Endothelial cell of umbilical vein (primary cell): ENCODE measurements around the gene RANBP2. TPM values are rescaled to one million over a fixed set of nuclear protein-coding genes. Genes with fewer than 3 reads are reported as not detected.

ENCODE experiments used
- BruUV-seq: library from RNA; stranded (reverse); fragments of 400-500 nt; replicated peaks from 2 replicates; lab custom pipeline; 2021; lab: Mats Ljungman, UMichigan
- CTCF ChIA-PET: fragments of 300-600, 350-600 bp; sonication (Branson Sonifier 250); formaldehyde crosslinking; loops from one replicate; lab custom pipeline; 2021; ENCODE audit warnings: antibody characterized with exemption, inconsistent platforms; lab: Charles Lee
- POLR2A ChIA-PET: fragments of 300-600, 350-600 bp; sonication (Branson Sonifier 250); formaldehyde crosslinking; loops from one replicate; lab custom pipeline; 2021; ENCODE audit warnings: antibody characterized with exemption, inconsistent platforms; lab: Charles Lee
- DNase-seq: peaks from one replicate; pipeline ENCODE4 v3.0.0-alpha.2; 2011; ENCODE audit warnings: low read depth, low spot score
- FAIRE-seq: peaks from 2 replicates; lab custom pipeline; 2011; peaks lifted over from hg19 to GRCh38; lab: Jason Lieb, UNC
- H2AFZ ChIP-seq: 2 replicates; pipeline ENCODE4 v1.6.0; 2012; ENCODE audit warnings: low read depth, low read length, control low read depth, inconsistent platforms
- H3K27ac ChIP-seq: 2 replicates; pipeline ENCODE4 v1.5.1; 2011; ENCODE audit warnings: low read depth, mild to moderate bottlenecking, control low read depth, low read length, moderate library complexity; ENCODE audit not compliant: insufficient read depth
- H3K27me3 ChIP-seq, 2 experiments: 2 replicates each; pipeline versions ENCODE4 v1.6.0 to v1.6.1; 2011; ENCODE audit warnings: low read length in 2 of 2, mixed read lengths in 1 of 2; ENCODE audit not compliant: control insufficient read depth in 2 of 2, insufficient read depth in 2 of 2
- H3K36me3 ChIP-seq, 2 experiments: 2 replicates in 1 of 2; 3 replicates in 1 of 2; pipeline ENCODE4 v1.5.1; 2011; ENCODE audit warnings: low read length in 2 of 2, mild to moderate bottlenecking in 1 of 2, moderate library complexity in 1 of 2; ENCODE audit not compliant: control insufficient read depth in 2 of 2, insufficient read depth in 2 of 2; ENCODE audit errors: extremely low read depth in 1 of 2
- H3K4me1 ChIP-seq: 3 replicates; pipeline ENCODE4 v1.5.1; 2011; ENCODE audit warnings: mild to moderate bottlenecking, low read length; ENCODE audit not compliant: control insufficient read depth, insufficient read depth; ENCODE audit errors: extremely low read depth
- H3K4me2 ChIP-seq: 2 replicates; pipeline ENCODE4 v1.6.1; 2011; ENCODE audit warnings: low read length, control low read depth, mixed read lengths; ENCODE audit not compliant: insufficient read depth
- H3K4me3 ChIP-seq, 3 experiments: fragments of 200-600 bp in 1 of 3; sonication (generic), shearing (Covaris generic) in 1 of 3; replicated peaks in 1 of 3; 2 replicates each; pipeline ENCODE4 v1.5.1; 2011 to 2016; ENCODE audit warnings: control low read depth in 3 of 3, low read length in 3 of 3, mild to moderate bottlenecking in 2 of 3, inconsistent platforms in 1 of 3, low read depth in 1 of 3, moderate library complexity in 1 of 3; ENCODE audit not compliant: insufficient read depth in 1 of 3
- H3K79me2 ChIP-seq: 2 replicates; pipeline ENCODE4 v1.6.0; 2012; ENCODE audit warnings: low read length, inconsistent platforms; ENCODE audit not compliant: control insufficient read depth, insufficient read depth
- H3K9ac ChIP-seq: replicated peaks from 2 replicates; pipeline ENCODE3; 2011; ENCODE audit warnings: low read length, control low read depth; ENCODE audit not compliant: insufficient read depth; ENCODE audit errors: extremely low read depth
- H3K9me1 ChIP-seq: replicated peaks from 3 replicates; pipeline ENCODE4 v1.6.0; 2011; ENCODE audit warnings: mild to moderate bottlenecking, low read length; ENCODE audit not compliant: control insufficient read depth, insufficient read depth; ENCODE audit errors: extremely low read depth
- H3K9me3 ChIP-seq: replicated peaks from 2 replicates; pipeline ENCODE4 v1.5.1; 2012; ENCODE audit warnings: low read length, inconsistent platforms; ENCODE audit not compliant: control insufficient read depth, insufficient read depth
- H4K20me1 ChIP-seq: replicated peaks from 2 replicates; pipeline ENCODE3; 2011; ENCODE audit warnings: mild to moderate bottlenecking, low read length; ENCODE audit not compliant: control insufficient read depth, insufficient read depth; ENCODE audit errors: extremely low read depth
- EZH2 ChIP-seq: IDR thresholded peaks from 2 replicates; pipeline ENCODE4 v1.6.1; 2012; ENCODE audit warnings: borderline replicate concordance, low read depth, mild to moderate bottlenecking, moderate library complexity, low read length, inconsistent platforms; ENCODE audit not compliant: severe bottlenecking
- FOS ChIP-seq: IDR thresholded peaks from 2 replicates; pipeline ENCODE4 v1.6.1; 2011; ENCODE audit warnings: mild to moderate bottlenecking, low read length, moderate library complexity, borderline replicate concordance; ENCODE audit not compliant: insufficient read depth
- GATA2 ChIP-seq: IDR thresholded peaks from 2 replicates; pipeline ENCODE4 v1.7.0; 2011; ENCODE audit warnings: low read depth, mild to moderate bottlenecking, moderate library complexity, mixed read lengths, low read length; ENCODE audit not compliant: insufficient read length, insufficient read depth
- JUN ChIP-seq: IDR thresholded peaks from 2 replicates; pipeline ENCODE4 v1.6.1; 2011; ENCODE audit warnings: borderline replicate concordance, low read depth; ENCODE audit not compliant: insufficient read length, insufficient read depth
- MYC ChIP-seq: IDR thresholded peaks from one replicate; pipeline ENCODE4 v1.6.1; 2011; ENCODE audit warnings: mild to moderate bottlenecking, low read depth, low read length
- POLR2A ChIP-seq: IDR thresholded peaks from 2 replicates; pipeline ENCODE4 v1.6.1; 2012; ENCODE audit warnings: low read depth, mild to moderate bottlenecking, control low read depth, low read length
- POLR2AphosphoS5 ChIP-seq: IDR thresholded peaks from 2 replicates; pipeline ENCODE4 v1.6.1; 2012; ENCODE audit warnings: low read depth, mild to moderate bottlenecking, control low read depth, low read length, moderate library complexity; ENCODE audit not compliant: insufficient read depth
- dilution Hi-C: fragments of 300-500 bp; cut with MboI; formaldehyde crosslinking; loops from one replicate; pipeline ENCODE4 v1.15.0; 2019; ENCODE audit warnings: low sequenced_read_pairs; ENCODE audit not compliant: extremely low pct_ligation_motif_present
- intact Hi-C: fragments of 100-400 bp; cut with micrococcal nuclease; formaldehyde crosslinking; loops from one replicate; pipeline ENCODE4 v1.10.0; 2022
- polyA plus RNA-seq, 4 experiments: library from polyadenylated mRNA; depleted of rRNA in 3 of 4; stranded (reverse) in 3 of 4; unstranded in 1 of 4; fragments of >200 nt; gene quantifications; 2 replicates each; pipeline versions ENCODE4 v1.2.1 to v1.2.3, GENCODE V29; 2011 to 2012; ENCODE audit warnings: missing spikeins in 1 of 4
- total RNA-seq: library from RNA; stranded (reverse); gene quantifications from 2 replicates; pipeline ENCODE4 v1.2.3, GENCODE V29; 2021
- TF ChIP-seq, protein P1 (sequence below): IDR thresholded peaks from 2 replicates; pipeline ENCODE4 v1.6.1; 2011; ENCODE audit not compliant: insufficient read depth, insufficient read length
- TF ChIP-seq, protein P2 (sequence below), 2 donors: IDR thresholded peaks; 1 replicate in 1 of 2; 2 replicates in 1 of 2; pipeline ENCODE4 v1.5.1; 2011; ENCODE audit warnings: low read length in 2 of 2, mild to moderate bottlenecking in 2 of 2, moderate library complexity in 2 of 2, control low read depth in 1 of 2, inconsistent platforms in 1 of 2, low read depth in 1 of 2; ENCODE audit not compliant: insufficient read depth in 1 of 2; ENCODE audit errors: extremely low read depth in 1 of 2

RANBP2 gene
- total and polyA plus RNA-seq, 2 donors (not counting 3 experiments of a cell fraction or from before 2014, with no cell fraction given) = 7.2 to 79.4 TPM

DNA sequence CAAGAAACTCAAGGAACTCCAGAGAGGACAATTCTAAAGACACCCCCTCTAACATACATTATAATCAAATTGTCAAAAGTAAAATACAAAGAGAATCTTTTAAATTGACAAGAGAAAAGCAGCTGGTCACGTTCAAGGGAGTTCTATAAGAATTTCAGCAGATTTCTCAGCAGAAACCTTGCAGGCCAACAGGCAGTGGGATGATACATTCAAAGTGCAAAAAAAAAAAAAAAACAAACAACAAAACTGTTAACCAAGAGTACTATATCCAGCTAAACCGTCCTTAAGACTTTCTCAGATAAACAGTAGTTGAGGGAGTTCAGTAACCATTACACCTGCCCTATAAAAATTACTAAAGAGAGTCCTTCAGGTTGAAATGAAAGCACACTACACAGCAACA is 101.2 kb downstream of the RANBP2 start:
- H2AFZ ChIP-seq = no peak overlapping the region
- no TSS peak for BruUV-seq

More for the DNA sequence above, 101.2 kb downstream of the RANBP2 start:
- no peaks in the 10 kb centered on the region for H3K9me3 ChIP-seq
- no peaks in the 10 kb centered on the region for H3K79me2 ChIP-seq
- no peaks in the 10 kb centered on the region for H3K4me1 ChIP-seq
- ChIA-PET CTCF (interaction anchor here (0.6 kb wide), 1 partner anchor 20 kb away, joined by 3 read pairs; no protein-coding TSS in a partner anchor), POLR2A (no interaction called here)
- H3K4me2 ChIP-seq = no peak overlapping the region
- H3K36me3 ChIP-seq = peaks cover 7 to 11% of the 10 kb centered on the region in 2 experiments
- H3K9ac ChIP-seq = no peak overlapping the region
- dilution Hi-C loops = no loop called here
- intact Hi-C loops = no loop called here
- no peak overlapping the region for H3K4me3 ChIP-seq
- TF ChIP-seq POLR2A (no peak), FOS (no peak), EZH2 (no peak), POLR2AphosphoS5 (no peak), JUN (no peak), GATA2 (no peak), MYC (no peak)
- TF ChIP-seq, protein P1, sequence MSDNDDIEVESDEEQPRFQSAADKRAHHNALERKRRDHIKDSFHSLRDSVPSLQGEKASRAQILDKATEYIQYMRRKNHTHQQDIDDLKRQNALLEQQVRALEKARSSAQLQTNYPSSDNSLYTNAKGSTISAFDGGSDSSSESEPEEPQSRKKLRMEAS = no peak
- TF ChIP-seq, protein P2, sequence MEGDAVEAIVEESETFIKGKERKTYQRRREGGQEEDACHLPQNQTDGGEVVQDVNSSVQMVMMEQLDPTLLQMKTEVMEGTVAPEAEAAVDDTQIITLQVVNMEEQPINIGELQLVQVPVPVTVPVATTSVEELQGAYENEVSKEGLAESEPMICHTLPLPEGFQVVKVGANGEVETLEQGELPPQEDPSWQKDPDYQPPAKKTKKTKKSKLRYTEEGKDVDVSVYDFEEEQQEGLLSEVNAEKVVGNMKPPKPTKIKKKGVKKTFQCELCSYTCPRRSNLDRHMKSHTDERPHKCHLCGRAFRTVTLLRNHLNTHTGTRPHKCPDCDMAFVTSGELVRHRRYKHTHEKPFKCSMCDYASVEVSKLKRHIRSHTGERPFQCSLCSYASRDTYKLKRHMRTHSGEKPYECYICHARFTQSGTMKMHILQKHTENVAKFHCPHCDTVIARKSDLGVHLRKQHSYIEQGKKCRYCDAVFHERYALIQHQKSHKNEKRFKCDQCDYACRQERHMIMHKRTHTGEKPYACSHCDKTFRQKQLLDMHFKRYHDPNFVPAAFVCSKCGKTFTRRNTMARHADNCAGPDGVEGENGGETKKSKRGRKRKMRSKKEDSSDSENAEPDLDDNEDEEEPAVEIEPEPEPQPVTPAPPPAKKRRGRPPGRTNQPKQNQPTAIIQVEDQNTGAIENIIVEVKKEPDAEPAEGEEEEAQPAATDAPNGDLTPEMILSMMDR (IDR thresholded peaks at IDR 0.05; ENCODE audit: extremely low read depth in 1 of 2, insufficient read depth in 1 of 2, low read depth in 1 of 2, low read length in 2 of 2) = no peak
- no peak overlapping the region for H3K27ac ChIP-seq
- no peaks in the 10 kb centered on the region for H4K20me1 ChIP-seq
- H3K9me1 ChIP-seq = no peaks in the 10 kb centered on the region
- FAIRE-seq (no peak), DNase-seq (no peak)
- no peaks in the 10 kb centered on the region for H3K27me3 ChIP-seq
